ENCODE measurements around the gene GFM1.

GFM1 gene

DNA sequence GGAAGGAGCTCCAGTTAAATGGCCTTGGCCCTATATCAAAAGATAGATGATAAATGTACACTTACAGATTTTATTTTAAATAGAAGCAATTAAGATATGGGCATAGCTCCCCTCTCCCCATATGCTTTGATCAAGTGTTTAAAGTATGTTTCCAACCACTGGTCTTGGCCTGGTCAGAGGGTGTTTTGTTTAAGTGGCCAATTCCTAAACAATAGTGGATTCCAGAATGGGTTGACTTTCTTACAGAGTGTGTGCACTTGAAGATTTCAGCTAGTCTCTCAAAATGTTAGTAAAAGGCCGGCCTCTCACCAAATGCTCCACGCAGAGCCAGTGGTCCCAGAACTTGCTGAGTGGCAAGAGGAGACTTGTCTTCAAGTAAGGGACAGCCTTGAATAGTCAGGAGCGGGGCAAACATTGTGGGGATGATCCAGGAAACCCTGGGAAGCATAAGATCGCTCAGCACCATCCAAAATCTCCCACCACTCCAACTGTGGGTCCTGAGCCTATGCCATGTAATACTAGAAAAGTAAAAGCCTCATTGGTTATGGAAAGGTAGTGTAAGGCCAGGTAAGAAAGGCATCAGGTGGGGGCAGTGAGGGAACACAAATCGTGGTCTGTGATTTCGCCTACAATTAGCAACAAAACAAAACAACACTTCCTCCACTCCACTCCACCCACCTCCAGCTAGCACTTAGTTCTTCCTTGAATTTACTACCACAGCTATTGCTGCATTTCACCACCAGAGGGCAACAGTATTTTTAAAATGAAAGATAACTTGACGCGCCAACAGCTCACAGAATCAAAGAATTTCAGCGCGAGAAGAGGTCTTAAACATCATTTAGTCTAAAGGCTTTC lies 83.1 kb downstream of the GFM1 start:
- DNase-seq (ENCODE audit: low spot score): peak; percentile 67

DNA sequence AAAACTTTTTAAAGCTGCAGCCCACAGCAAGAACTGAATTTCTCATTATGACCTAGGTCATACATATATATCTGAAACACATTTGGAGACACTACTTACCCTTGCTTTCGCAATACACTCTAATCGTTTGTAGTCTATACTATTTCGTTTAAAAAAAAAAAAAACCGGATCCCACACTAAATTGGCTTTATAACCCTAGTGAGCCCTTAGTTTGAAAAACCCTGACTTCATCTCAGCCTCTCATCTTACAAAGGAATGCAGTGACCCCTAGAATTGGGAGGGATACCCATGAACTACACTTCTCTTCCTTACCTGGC lies 83.7 kb downstream of the GFM1 start:
- DNase-seq (ENCODE audit: low spot score): no peak

DNA sequence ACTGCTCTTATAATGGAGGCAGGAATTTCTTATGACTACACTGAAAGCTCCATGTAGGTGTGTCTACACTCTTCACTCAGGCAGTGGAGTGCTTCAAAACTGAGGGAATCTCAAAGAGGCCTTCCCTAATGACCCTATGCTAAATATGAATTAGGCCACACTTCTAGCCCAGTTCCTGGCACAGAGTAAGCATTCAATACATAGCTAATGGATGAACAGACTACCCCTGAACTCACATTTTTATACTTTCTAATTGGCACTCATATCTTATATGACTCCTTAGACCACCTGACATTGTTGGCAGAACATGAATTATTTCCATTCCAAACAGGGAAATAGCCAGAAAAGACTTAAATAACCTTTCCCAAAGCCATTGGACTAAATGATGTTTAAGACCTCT lies 84.5 kb downstream of the GFM1 start:
- no peak for DNase-seq (ENCODE audit: low spot score)

DNA sequence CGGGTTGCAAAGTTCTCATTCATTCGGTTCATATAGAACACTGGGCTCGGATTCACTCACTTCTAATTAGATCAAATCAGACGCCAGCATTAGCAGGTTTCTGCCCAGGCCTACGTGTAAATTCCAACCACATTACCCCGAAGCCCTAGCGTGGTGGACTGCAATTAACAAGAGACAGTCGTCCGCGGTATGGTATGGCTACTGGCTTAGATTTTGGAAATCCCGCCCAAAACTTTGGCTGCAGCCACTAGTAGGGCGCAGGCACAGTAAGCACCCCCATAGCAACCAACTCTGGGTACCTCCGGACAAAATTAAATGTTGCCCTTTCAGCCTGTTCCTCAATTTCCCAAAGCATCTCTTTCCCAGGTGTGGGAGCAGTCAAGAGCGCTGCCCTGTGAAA lies 87.2 kb downstream of the GFM1 start:
- DNase-seq (ENCODE audit: low spot score): no peak

DNA sequence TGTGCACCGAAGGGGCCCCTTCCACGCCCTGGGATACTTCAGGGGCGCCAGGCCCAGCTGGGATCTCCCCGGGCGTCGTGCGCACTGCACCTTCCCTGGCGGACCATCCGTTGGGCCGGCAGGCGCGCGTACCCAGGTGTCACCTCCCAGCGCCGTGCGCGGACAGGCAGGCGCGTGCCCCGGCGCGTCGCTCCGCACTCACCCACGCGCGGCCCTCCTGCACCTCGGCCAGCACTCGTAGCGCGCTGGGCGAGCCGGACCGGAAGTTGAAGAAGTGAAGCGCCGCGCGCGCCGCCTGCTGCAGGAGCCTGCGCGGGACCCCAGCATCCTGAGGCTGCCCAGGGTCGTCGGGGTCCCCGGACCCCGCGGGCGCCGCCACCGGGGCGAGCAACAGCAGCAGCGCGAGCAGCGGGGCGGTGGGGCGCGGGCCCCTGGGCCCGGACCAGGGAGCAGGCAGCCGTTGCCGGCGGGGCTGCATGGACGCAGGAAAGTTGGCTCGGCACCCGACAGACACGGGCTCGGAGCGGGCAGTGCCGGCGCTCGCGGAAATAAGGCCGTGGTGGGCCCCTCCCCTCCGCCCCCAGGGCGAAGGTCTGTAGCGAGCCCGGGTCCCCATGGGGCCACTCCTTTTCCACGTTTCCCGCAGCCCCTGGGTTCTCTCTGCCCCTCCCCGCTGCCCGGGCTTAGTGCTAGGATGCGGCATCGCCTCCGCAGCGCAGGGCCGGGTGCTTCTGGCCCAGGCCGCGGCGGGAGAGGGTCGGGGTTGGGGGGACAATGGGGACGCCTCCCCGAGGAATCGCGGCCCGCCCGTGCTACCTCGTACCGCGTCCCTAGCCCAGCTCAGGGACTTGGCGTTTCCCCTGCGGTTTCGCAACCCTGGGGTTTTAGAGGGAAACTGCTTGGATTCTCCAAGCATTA lies 87.9 kb downstream of the GFM1 start, which contains the start of gene RARRES1:
Gene RARRES1 (minus strand): TSS at position 520 of the 918 bp plus-strand sequence. CDS start 42 bp downstream, at position 478.
- DNase-seq (ENCODE audit: low spot score): peak; percentile 39

DNA sequence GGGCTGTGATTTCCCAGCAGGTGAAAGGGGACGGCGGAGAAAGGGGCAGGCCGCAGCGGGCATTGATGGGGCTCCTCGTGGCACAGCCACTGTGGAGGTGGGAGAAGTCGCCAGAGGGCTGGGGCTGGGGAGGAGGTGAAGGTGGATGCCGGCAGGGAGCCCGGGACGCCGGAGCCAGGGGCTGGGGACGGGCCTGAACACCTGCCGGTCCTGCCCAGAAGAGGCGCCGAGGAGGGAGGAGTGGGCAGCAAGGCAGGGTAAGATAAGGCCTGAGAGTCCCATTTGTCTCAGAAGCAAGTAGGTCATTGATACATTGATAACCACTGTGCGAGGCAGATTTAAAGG lies 88.5 kb downstream of the GFM1 start:
- no peak for DNase-seq (ENCODE audit: low spot score)

DNA sequence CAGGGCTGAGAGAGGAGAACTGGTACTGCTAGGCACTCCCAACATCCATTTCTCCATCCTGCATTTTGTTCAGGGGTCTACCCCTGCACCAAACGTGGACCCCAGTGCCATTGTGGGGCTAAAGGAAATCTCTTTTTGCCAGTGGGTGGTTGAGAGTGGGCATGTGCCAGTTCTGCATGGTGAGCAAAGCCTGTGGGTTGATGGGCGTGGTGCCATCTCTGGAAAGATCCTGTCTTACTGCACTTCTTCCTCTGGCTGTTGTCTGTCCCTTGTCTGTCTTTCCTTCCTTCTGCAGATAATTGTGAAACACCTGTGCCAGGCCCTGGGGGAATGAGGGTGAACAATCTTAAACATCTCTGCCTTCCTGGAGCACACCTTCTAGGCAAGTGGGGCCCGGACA lies 89.3 kb downstream of the GFM1 start:
- no peak for DNase-seq (ENCODE audit: low spot score)

DNA sequence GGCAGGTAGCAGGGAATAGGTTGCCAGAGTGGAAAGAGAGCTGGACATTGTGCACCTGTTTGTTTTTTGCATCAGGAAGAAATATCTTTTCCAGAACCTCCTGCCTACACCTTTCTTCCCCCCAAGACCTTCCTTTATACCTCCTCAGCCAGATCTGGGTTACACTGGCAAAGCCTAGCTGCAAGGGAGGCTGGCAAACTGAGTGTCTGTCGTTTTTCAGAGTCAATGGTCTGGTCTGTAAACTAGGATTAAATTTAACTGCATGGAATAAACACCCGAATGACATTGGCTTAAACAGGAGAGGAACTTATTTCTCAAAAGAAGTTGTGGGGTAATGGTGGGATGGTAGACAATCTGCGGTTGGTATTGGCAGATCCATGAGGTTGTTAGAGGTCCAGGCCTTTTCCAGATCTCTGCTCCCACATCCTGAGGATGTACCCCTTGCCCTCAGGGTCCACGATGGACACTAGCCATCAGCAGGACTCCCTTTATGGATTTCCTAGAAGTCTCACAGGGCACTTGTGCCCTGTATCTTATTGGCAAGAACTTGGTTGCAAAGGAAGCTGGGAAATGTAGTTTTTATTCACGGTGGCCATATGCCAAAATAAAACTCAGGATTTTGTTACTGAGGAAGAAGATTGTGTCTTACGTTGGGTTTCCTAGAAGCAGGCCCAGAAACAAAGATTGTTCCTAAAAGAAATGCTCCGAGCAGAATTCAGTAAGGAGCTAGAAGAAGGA lies 91.1 kb downstream of the GFM1 start:
- no peak for DNase-seq (ENCODE audit: low spot score)

DNA sequence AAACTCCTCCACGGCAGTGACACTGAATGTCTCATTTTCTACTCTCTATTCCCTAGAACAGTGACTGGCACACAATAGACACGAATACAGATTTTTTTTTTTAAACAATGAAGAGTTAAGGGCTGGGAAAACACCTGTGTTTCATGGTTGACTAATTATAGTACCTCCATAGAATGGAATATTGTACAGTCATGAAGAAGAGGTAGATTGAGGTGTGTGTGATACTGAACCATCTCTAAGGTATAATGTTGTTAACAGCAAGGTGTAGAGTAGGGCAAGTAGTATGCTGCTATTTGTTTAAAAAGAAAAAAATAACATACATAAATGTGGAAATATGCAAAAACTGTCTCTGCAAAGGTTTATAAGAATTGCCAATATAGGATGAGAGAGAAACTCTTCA lies 93.1 kb downstream of the GFM1 start:
- no peak for DNase-seq (ENCODE audit: low spot score)

DNA sequence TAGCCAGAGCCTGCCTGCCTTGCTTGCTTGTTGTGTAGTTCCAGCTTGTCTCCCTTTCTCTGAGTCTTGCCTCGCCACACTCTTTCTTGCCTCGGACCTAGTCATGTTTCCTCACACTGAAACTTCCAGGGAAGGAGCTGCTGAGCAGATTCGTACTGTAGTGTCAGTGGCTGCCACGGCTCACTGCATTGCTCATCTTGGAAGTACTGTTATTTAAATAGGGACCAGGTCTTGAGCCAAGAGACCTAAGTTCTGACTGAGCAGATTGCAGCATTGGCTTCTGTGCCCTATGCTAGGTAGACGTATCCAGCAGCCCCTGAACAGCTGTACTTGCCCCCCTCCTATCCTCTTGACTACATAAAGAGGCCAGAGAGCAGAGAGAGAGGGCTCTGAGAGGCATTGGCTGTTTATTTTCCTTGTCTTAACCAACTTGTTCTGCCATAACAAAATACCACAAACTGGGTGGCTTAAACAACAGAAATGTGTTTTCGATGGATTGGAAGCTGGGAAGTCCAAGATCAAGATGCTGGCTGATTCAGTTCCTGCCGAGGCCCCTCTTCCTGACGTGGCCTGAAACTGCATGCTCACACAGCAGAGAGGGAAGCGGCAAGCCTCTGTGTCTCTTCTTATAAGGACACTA lies 93.8 kb downstream of the GFM1 start:
- no peak for DNase-seq (ENCODE audit: low spot score)

DNA sequence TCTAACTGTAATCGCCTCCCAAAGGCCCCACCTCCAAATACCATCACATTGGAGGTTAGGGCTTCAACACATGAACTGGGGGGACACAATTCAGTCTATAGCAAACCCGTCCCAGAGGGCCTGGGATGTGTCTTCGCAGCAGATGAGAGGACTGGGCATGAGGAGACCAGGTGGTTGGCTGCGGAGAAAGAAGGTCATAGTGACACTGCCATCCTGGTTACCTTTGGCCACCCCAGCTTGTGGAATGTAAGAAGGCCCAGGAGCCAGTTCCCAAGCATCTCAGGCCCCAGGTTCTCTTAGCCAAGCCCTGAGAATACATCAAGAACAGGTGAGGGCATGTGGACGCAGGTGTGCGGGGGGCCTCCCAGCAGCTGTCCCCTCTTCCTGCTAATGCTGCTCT lies 94.3 kb downstream of the GFM1 start:
- no peak for DNase-seq (ENCODE audit: low spot score)

DNA sequence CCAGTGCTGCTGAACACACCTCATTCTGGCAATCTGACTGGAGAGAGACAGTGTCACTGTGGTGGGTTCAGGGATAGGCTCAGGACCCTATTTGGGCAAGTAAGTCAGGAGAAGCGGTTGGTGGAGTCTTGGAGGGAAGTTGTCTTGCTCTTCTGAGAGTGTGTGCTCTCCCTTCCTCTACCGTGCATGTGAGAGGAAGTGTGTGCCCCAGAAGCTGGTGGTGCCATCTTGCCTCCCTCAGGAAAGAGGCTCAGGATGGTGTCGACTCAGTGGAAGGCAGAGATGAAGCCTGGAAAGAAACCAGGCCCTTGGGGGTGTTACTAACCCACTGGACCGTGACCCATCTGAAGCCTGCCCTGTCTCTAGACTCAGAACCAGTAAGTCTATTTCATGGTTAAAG lies 94.8 kb downstream of the GFM1 start:
- DNase-seq (ENCODE audit: low spot score): no peak

DNA sequence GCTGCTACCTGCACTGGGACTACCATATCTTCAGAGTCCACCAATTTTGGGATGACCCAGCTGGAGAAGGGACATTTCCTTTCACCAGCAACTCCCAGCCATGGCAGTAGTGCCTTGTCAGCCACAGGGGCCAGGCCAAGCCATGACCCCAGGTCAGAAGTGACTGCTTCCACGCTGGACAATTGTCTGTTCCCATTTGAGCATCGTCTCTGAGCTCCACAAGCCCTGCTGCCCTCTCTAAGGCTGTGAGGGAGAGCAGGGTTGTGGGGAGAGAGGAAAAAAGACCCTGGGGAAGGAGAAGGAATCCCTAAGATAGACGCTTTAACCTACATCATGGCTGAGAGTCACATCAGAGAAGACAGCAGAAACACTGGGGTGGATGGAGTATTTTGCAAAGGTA lies 95.3 kb downstream of the GFM1 start:
- DNase-seq (ENCODE audit: low spot score): no peak
